Panc1 (cell line): Measurements from ENCODE around the gene COL27A1. TPM values are rescaled to one million over a fixed set of nuclear protein-coding genes. Genes with fewer than 3 reads are reported as not detected.
A peak's percentile ranks its signal among the peaks of the same experiment; 100 is the strongest.

Source experiments
- ATAC-seq: fragments of 200-7000 bp; cut with Tn5 transposase; 2 replicates; pipeline ENCODE4 v1.9.1; 2020; ENCODE audit warnings: mild to moderate bottlenecking, moderate library complexity
- BruUV-seq: library from RNA; stranded (reverse); fragments of 400-500 nt; replicated peaks from 2 replicates; lab custom pipeline; 2021; lab: Mats Ljungman, UMichigan
- CTCF ChIA-PET: fragments of 300-600 bp; sonication (Branson Sonifier 250); formaldehyde crosslinking; loops from one replicate; lab custom pipeline; 2022; ENCODE audit warnings: antibody characterized with exemption; lab: Charles Lee
- POLR2A ChIA-PET: fragments of 300-600 bp; sonication (Branson Sonifier 250); formaldehyde crosslinking; loops from one replicate; lab custom pipeline; 2022; ENCODE audit warnings: antibody characterized with exemption; lab: Charles Lee
- DNase-seq: peaks from one replicate; pipeline ENCODE4 v3.0.0-alpha.2; 2010; ENCODE audit warnings: low read depth, low spot score
- H3K27ac ChIP-seq: 2 replicates; pipeline ENCODE4 v1.5.1; 2011; ENCODE audit warnings: mild to moderate bottlenecking, low read length, inconsistent platforms
- H3K27me3 ChIP-seq: fragments of 200-500 bp; sonication (Bioruptor generic); 2 replicates; pipeline ENCODE4 v1.6.0; 2014; ENCODE audit warnings: low read length, inconsistent platforms; ENCODE audit not compliant: control insufficient read depth, insufficient read depth
- H3K36me3 ChIP-seq: fragments of 200-500 bp; sonication (Bioruptor generic); 2 replicates; pipeline ENCODE4 v1.5.1; 2014; ENCODE audit warnings: inconsistent platforms, mild to moderate bottlenecking, low read length, moderate library complexity; ENCODE audit not compliant: control insufficient read depth, insufficient read depth
- H3K4me1 ChIP-seq: 2 replicates; pipeline ENCODE4 v1.5.1; 2011; ENCODE audit warnings: inconsistent platforms, mild to moderate bottlenecking, low read length, moderate library complexity; ENCODE audit not compliant: control insufficient read depth, insufficient read depth
- H3K4me3 ChIP-seq, 2 experiments: 2 replicates each; pipeline ENCODE4 v1.5.1; 2011 to 2012; ENCODE audit warnings: low read depth in 2 of 2, low read length in 2 of 2, mild to moderate bottlenecking in 2 of 2, inconsistent platforms in 1 of 2, moderate library complexity in 1 of 2
- H3K9me3 ChIP-seq: fragments of 200-500 bp; sonication (Bioruptor generic); 2 replicates; pipeline ENCODE4 v1.5.1; 2014; ENCODE audit warnings: low read depth, mild to moderate bottlenecking, inconsistent platforms, low read length, moderate library complexity; ENCODE audit not compliant: control insufficient read depth, insufficient read depth
- CTCF ChIP-seq: fragments of 450-650 bp; IDR thresholded peaks from 2 replicates; pipeline ENCODE4 v1.5.1; 2017; ENCODE audit warnings: mild to moderate bottlenecking
- POLR2AphosphoS5 ChIP-seq: IDR thresholded peaks from 2 replicates; pipeline ENCODE4 v1.6.1; 2012; ENCODE audit warnings: mild to moderate bottlenecking, low read depth, low read length, moderate library complexity
- SIN3A ChIP-seq: IDR thresholded peaks from 2 replicates; pipeline ENCODE4 v1.6.1; 2012; ENCODE audit warnings: low read depth, mild to moderate bottlenecking, low read length, moderate library complexity, borderline replicate concordance; ENCODE audit not compliant: insufficient read depth
- TCF7L2 ChIP-seq: IDR thresholded peaks from 2 replicates; pipeline ENCODE4 v1.6.1; 2011; ENCODE audit warnings: mild to moderate bottlenecking, low read depth, low read length, inconsistent platforms
- in situ Hi-C: cut with HindIII; loops from 2 replicates; pipeline ENCODE4 v1.10.0; 2016; ENCODE audit warnings: low sequenced_read_pairs, low pct_unique_long_range_greater_than_20kb
- intact Hi-C: fragments of 100-400 bp; cut with micrococcal nuclease; formaldehyde crosslinking; loops from one replicate; pipeline ENCODE4 v1.10.0; 2022; ENCODE audit not compliant: unreplicated experiment
- total RNA-seq: library from RNA; stranded (reverse); gene quantifications from one replicate; pipeline ENCODE4 v1.2.1, GENCODE V29; 2021; ENCODE audit not compliant: unreplicated experiment
- TF ChIP-seq, protein P1 (sequence below), 2 experiments: IDR thresholded peaks; 2 replicates each; pipeline ENCODE4 v1.6.1; 2011 to 2012; ENCODE audit warnings: low read depth in 2 of 2, control low read depth in 1 of 2, low read length in 1 of 2, mild to moderate bottlenecking in 1 of 2, moderate library complexity in 1 of 2; ENCODE audit not compliant: insufficient read depth in 1 of 2

The COL27A1 gene
- total RNA-seq, 1 experiment from 2014 or later = 5.1 TPM

DNA sequence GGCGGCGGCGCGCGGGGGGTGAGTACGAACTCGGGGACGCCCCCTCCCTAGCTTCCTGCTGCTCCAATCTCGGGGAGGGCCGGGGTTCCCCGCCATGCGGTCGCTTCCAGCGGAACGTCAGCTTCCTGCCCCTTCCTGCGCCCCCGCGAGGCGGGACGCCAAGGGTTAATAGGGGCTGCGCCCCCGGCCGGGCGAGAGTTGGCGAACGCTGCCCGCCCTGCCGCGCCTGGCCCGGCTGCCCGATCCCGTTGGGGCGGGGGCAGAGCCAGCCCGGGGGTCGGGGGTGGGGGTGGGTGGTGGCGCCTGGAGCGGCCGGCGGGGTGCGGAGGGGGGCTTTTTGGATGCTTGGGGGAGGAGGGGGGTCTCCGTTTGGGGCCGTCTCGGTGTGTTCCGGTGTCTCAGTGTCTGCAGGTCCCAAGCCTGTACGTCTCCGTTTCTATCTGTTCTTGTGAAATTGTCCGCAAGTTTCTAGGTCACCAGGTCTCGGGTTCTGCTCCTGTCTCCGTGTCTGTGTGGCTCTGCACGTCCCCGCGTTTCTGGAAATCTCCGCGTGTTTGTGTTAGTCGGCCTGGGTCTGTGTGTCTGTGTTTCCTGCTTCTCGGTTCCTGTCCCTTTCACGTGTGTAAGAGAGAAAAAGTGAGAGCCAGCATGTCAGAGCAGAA lies 789 bp downstream of the COL27A1 start:
- ATAC-seq (peak; percentile 6; the same call in 1 of the 2 replicates), DNase-seq (no peak)
- ChIA-PET CTCF (interaction anchor here (0.6 kb wide), 1 partner anchor 135 kb away, joined by 6 read pairs; no protein-coding TSS in a partner anchor), POLR2A (interaction anchor here (0.9 kb wide), 1 partner anchor 94 kb away, joined by 3 read pairs; no protein-coding TSS in a partner anchor)
- intact Hi-C loops = loop anchor here (2.0 kb wide), 1 partner anchor 135 kb away; no protein-coding TSS in a partner anchor
- Histone ChIP-seq H3K27me3 (peaks cover 2% of the 10 kb centered on the region; the same call in 1 of the 2 replicates), H3K4me3 (peak overlapping the region; percentile 52 to 56), H3K9me3 (no peaks in the 10 kb centered on the region), H3K27ac (peak overlapping the region; percentile 58), H3K36me3 (no peaks in the 10 kb centered on the region), H3K4me1 (peaks cover 4% of the 10 kb centered on the region)
- no TSS peak for BruUV-seq
- TF ChIP-seq POLR2AphosphoS5 (no peak), SIN3A (no peak), TCF7L2 (no peak), CTCF (no peak)
- TF ChIP-seq, protein P1, sequence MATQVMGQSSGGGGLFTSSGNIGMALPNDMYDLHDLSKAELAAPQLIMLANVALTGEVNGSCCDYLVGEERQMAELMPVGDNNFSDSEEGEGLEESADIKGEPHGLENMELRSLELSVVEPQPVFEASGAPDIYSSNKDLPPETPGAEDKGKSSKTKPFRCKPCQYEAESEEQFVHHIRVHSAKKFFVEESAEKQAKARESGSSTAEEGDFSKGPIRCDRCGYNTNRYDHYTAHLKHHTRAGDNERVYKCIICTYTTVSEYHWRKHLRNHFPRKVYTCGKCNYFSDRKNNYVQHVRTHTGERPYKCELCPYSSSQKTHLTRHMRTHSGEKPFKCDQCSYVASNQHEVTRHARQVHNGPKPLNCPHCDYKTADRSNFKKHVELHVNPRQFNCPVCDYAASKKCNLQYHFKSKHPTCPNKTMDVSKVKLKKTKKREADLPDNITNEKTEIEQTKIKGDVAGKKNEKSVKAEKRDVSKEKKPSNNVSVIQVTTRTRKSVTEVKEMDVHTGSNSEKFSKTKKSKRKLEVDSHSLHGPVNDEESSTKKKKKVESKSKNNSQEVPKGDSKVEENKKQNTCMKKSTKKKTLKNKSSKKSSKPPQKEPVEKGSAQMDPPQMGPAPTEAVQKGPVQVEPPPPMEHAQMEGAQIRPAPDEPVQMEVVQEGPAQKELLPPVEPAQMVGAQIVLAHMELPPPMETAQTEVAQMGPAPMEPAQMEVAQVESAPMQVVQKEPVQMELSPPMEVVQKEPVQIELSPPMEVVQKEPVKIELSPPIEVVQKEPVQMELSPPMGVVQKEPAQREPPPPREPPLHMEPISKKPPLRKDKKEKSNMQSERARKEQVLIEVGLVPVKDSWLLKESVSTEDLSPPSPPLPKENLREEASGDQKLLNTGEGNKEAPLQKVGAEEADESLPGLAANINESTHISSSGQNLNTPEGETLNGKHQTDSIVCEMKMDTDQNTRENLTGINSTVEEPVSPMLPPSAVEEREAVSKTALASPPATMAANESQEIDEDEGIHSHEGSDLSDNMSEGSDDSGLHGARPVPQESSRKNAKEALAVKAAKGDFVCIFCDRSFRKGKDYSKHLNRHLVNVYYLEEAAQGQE (IDR thresholded peaks at IDR 0.05; ENCODE audit: insufficient read depth in 1 of 2, low read depth in 2 of 2, low read length in 1 of 2) = no peak
- in situ Hi-C loops = no loop called here

- Histone ChIP-seq H3K27ac (peak overlapping the region; percentile 58; the same call in 1 of the 2 replicates), H3K4me3 (peak overlapping the region; percentile 52 to 56), H3K9me3 (no peaks in the 10 kb centered on the region), H3K4me1 (peaks cover 4% of the 10 kb centered on the region), H3K27me3 (peaks cover 2% of the 10 kb centered on the region; the same call in 1 of the 2 replicates), H3K36me3 (no peaks in the 10 kb centered on the region)
- ATAC-seq (peak; percentile 71), DNase-seq (no peak)
- ChIA-PET POLR2A (no interaction called here), CTCF (interaction anchor here (0.7 to 1.1 kb wide), 2 partner anchors 105 to 135 kb away, joined by 3 read pairs; no protein-coding TSS in a partner anchor)
- intact Hi-C loops = no loop called here
- BruUV-seq = no TSS peak
- in situ Hi-C loops = no loop called here
- TF ChIP-seq, protein P1 (IDR thresholded peaks at IDR 0.05; ENCODE audit: insufficient read depth in 1 of 2, low read depth in 2 of 2, low read length in 1 of 2) = 0 out of 4 replicates have a peak, but pooled peaks of 1 of the 2 experiments have one; percentile 34
- TF ChIP-seq SIN3A = no peak
These were observed 1.5 kb downstream of the COL27A1 start for GRCh38 chr9:114156657-114157421.
